Mucosa of gallbladder (tissue), 1 donor: ENCODE measurements around the gene USP13. TPM values are rescaled to one million over a fixed set of nuclear protein-coding genes. Genes with fewer than 3 reads are reported as not detected.
"Not testable (repeated sequence)": the region's sequence is repeated elsewhere in the genome, so short reads cannot be mapped to it uniquely, and the experiment has no call there.

ENCODE experiments used
- DNase-seq: peaks from one replicate; pipeline ENCODE4 v3.0.0-alpha.2; 2020; ENCODE audit warnings: low spot score
- total RNA-seq: library from RNA; stranded (reverse); gene quantifications from one replicate; pipeline ENCODE4 v1.2.1, GENCODE V29; 2021
- donor health status: DM: no; HTN: no; CAD: no.

USP13 gene
- total RNA-seq, 1 donor from 2014 or later = 9.4 TPM

DNA sequence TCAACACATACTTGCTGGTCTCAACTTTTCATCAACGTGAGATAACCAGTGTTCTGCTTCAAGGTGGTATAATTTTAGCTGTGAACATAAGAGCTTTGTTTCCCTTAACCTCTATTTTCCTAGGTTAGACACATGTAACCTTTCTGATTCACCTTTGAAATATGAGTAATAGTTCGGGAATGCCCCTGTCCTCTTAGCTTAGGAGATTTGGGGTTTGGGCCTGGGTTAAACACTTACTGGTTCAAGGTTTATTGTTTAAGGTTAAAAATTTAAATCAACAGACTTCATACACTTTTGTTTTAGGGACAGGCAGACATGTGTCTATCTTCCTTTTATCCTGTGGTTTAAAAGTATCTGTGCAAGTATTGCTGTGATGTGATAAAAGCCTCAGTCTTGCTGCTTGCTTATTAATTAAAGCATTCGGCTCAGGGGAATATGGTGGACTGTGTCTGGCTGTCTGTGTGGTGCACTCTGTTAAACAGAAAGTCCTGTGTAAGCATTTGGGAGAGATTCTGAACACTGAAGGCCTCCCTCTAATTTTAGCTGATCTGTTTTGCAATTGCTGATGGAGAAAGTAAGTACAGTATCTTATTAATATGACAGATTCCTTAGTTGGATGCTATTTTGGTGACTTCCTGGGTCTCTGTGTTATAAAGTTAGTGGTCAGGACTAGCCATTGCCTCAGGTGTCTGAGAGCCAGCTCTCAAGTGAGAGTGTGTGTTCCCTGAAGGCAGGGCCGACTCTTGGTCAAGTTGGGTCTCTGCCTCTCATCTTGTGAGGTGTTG, 81.8 kb downstream of the USP13 start:
- DNase-seq = no peak

DNA sequence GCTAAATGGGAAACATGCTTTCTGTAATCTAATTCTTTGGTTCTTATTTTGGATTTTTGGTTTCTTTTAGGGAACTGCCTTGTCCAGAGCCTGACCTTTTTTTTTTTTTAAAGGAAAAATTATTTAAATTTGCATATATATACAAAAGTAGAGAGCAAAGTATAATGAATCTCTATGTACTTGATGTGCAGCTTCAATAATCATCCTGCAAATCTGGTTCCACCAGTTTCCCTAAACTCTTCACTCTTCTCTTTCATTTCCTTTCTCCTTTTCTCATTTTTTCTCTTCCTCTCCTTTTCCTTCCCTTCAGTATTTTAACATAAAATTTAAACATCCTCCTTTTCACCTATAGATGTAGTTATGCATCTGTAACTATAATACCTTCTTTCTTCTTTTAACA, 82.5 kb downstream of the USP13 start:
- DNase-seq = no peak

DNA sequence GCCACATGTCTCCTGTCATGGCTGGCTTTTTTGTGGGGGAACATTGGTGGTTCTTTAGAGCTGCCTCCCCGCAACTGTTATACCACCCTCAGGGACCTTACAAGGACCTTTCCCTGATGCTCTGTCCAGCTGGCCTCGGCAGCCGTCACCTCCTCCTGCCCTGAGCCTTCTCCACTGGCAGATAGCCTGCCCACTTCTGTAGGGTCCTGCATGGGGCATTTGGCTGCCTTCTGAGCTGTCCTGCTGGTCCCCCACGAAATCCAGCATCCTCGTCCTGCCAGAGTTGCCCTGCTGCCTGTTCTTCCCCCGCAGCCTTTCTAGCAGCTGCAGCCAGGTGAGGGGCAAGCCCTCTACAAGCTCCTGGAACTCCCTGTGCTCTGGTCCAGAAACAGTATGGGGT, 86.2 kb downstream of the USP13 start:
- no peak for DNase-seq

DNA sequence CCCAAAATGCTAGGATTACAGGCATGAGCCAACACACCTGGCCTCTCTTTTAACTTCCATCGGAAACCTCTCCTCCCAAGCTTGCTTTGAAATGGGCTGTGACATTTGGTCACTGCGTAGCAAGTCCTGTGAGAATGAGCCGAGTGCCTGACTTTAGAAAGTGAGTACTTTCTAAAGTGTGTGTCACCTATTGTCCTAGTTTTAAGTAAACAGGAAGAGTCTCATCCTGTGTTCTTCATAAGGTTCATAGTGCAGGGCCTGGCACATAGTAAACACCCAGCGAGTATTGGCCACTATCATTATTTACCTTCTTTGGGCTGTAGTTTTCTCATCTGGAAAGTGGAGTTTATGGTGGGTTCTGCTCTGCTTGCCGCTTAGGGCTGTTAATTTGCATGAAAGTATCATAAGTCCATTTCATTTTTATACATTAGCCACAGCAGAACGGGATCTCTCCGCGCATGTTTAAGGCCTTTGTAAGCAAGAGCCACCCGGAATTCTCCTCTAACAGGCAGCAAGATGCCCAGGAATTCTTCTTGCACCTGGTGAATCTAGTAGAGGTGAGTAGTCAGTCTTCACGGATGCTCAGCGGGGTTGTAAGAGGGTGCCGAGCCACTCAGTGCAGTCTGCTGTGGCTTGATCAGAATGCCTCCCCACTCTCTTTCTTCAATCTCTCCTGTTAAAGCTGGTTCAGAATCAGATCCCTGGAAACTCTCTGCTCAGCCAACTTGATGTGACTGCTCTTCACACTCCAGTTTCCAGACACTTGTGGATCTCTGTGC, 87.2 kb downstream of the USP13 start:
- DNase-seq = no peak

DNA sequence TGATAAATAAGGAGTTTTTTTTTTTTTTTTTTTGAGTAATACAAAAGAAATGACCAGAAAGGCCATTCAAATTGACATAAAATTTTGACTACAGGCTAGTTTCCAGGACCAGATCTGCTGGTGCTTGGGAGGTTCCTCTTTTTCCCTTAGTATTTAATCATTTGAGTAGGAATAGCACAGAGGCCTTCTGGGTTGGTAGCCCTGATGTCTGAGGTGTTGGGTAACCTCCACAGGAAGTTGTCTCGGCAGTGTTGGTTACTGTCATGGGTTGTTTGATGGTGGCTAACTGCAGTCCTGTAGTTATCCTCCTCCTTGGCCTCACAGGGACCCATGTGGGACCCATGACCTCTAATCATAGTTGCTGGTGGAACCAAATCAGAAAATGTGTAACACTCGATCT, 91.1 kb downstream of the USP13 start:
- no peak for DNase-seq

DNA sequence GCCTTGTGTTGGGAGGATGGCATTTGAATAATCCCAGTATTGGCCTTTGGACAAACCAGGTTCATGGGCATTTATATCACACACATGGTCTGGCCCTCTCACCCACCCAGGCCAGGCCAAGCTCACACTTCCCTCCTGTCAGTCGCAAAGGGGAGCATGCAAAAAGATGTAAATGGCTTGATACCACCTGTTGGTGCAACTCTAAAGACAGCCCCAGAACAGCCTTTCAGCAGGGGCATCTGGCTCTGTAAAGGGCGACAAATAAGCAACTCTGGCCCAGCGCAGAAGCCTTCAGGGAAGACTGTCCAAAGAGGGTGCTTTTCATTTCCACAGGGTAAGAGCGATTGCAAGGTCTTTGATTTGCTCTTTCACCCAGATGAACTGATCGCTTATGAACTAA, 91.8 kb downstream of the USP13 start:
- DNase-seq = no peak

DNA sequence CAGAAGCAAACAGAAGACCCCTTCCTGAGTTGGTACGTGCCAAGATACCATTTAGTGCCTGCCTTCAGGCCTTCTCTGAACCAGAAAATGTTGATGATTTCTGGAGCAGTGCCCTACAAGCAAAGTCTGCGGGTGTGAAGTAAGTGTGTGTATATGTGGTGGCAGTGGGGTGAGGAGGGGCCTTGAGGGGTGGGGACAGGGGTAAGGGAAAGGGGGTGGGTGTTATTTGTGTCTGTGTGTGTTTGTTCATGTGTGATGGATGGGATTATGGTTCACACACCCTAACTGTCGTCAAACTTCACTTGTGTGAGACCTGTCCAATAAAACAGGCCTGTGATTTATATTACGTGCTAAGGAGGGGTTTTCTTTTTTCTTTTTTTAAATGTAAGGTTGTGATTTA, 92.2 kb downstream of the USP13 start:
- DNase-seq = no peak

DNA sequence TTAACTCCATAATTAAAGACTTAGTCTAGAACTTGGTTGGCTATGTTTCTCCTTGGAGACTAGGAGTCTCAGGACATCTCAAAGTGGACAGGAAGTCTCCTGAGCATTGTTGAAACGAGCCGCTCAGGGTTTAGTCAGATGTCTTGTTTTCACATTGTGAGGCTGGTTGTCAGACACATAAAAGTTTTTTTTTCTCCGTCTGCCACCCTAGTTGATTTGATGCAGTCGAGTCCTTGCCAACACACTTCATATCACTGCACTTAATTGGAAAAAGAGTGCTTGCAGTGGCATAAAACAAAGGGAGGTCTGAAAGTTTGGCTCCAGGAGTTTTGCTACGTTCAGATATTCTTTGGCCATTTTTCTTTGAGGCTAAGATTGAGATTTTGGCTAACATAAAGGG, 92.9 kb downstream of the USP13 start:
- no peak for DNase-seq

DNA sequence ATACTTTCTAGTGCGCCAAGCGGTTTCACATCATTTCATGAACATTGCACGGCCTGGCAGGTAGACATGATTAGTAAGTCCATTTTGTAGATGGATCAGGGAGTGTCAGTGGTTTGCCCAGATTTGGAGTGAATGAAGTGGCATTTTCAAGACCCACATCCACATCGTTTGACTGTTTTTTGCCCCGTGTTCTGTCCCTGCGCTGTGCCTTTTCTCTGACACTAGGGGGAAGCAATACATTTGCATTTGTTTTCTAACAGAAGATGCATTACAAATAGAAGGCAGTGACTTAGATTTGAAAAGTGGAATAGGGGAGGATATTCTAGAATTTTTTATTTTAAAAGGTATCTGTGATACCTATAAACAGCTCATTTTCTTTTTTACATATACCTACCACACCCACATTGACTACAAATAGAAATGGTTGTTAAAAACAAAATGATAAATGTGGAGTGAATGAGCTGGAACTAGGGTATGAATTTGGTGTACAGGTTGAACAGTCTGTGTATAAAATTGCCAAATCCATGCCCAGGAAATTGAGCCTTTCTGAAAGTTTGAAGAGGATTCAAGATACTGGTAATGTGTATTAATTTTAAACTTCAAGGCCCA, 98.0 kb downstream of the USP13 start:
- DNase-seq = no peak

DNA sequence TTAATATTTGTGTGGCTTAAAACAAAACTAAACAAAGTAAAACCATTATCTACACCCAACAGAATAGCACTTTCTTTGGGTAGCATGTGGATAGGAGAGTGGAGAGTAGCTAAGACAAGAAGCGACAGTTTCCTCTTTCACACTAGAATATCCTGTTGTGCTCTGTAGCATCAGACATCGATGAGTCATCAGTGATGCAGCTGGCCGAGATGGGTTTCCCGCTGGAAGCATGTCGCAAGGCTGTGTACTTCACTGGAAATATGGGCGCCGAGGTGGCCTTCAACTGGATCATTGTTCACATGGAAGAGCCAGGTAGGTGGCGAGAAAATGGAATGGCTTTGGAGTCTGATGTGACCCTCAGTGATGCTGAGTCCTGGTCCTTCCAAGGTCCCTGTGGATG, 108.1 kb downstream of the USP13 start:
- no peak for DNase-seq

DNA sequence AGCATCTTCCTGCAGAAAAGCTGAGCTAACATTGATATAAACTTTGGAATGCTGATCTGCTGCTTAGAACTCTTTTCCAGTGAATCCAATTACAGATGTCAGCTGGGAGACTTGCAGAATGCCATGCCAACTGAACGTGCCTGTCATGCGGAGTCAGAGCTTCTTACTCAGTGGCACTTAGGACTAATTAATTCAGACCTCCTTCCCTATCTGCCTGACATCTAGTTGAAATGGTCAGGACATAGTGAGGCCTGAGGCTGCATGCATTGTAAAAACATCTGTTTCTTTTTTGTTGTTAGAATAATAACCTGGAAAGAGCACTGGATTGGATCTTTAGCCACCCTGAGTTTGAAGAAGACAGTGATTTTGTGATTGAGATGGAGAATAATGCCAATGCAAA, 112.6 kb downstream of the USP13 start:
- DNase-seq = no peak

DNA sequence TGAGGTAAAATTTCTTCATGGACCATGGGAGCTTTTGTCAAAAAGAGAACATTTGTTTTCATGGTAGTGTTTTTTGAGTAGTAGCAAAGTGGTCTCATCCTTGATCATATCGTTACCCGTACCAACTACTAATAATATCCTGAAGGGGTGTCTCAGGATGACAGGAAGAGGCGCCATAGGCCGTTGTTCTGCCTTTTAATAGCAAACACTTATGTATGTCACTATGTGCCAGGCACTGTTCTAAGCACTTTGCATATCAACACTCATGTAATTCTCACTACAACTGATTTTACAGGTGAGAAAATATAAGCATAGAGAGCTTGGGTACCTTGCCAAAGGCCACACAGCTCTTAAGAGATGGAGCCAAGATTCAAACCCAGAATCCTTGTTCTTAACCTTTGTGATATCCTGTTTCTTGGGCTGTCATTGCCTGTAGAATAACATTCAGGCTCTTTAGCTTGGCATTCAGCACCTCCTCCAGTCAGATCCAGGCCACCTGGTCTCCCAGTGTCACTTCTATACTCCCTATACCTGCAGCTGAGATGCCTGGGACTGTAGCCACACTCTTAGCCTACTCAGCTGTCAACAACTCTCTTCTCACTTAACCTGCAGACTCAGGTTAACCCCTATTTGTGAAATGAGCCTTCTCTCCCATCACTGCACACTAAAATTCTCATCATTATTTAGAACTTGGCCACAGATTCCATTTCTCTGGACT, 113.7 kb downstream of the USP13 start:
- DNase-seq = no peak

DNA sequence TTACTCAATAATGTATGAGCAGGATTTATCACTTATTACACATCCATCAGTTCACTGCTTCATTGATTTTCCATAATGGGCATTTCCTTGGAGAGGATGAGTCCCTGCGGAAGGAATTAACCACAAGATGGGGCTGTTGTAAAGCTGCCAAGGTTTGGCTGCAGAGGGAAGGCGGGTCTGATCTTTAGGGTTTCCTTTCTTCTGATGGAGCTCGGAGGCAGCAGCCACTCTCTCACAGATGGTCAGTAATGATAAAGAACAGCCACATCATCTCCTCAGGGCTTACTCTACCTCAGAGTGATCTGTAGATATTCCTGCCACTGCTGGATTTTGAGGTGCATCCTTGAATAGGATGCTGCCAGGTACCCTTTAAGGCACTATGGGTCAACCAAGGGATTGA, 115.2 kb downstream of the USP13 start:
- no peak for DNase-seq

DNA sequence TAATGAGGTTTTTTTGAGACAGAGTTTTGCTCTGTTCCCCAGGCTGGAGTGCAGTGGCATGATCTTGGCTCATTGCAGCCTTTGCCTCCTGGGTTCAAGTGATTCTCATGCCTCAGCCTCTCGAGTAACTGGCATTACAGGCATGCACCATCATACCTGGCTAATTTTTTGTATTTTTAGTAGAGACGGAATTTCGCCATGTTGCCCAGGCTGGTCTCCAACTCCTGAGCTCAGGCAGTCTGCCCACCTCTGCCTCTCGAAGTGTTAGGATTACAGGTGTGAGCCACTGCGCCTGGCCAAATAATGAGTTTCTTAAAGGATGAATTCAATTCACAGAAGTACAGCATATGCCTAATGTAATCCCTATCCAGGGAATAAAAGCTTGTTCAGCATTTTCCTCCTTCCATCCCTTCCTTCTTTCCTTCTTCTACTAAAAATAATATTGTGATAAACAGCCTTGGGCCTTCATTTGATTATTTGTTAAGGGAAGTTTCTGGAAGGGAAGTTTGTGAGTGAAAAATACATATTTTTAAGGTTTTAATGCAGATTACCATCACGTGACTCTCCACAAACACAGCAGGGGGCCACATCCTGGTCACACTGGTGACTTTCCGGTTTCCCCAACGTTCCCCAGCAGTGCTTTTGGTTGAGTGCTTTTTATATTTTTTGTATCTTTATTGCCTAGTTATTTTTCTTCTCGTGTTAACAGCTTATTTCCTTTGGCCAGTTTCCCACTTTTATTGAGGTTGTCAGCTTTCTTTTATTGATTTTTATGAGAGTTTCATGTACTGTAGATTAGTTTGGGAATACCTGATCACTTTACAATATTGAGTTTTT, 116.8 kb downstream of the USP13 start:
- no peak for DNase-seq

DNA sequence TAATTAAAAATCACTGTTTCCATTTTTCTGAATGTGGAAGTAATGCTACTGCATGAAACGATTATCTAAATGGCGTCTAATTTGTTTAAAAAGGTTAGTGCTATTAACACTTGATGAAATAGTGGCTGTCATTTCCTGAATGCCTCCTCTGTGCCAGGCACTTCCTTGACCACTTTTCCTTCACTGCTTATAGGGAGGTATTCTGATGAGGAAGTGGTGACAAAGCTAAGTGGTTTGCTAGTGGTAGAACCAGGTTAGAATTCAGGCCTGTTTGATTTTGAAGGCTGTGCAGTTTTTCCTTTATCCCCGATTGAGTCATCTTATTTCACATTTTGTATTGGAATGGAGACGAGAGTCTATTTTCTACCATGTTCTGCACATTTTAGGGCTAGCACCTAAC, 119.0 kb downstream of the USP13 start:
- no peak for DNase-seq

DNA sequence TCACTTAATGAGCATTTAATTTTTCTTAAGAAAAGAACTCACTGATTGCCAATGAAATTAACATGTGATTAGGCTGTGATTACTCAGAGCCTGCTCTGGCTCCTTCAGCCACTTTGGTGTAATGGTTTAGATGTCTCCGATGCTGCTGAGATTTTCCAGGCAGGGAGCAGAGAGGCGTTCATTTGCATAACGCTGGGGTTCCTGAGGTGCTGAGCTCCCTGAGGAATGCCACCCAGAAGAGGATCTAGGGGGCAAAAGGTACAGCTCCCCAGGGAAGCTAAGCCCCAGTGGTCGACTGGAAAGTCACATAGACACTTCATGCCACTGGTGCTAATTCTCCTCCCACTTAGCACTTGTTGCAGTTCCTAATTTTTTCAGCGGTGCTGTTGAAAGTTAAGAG, 119.5 kb downstream of the USP13 start:
- DNase-seq = no peak

DNA sequence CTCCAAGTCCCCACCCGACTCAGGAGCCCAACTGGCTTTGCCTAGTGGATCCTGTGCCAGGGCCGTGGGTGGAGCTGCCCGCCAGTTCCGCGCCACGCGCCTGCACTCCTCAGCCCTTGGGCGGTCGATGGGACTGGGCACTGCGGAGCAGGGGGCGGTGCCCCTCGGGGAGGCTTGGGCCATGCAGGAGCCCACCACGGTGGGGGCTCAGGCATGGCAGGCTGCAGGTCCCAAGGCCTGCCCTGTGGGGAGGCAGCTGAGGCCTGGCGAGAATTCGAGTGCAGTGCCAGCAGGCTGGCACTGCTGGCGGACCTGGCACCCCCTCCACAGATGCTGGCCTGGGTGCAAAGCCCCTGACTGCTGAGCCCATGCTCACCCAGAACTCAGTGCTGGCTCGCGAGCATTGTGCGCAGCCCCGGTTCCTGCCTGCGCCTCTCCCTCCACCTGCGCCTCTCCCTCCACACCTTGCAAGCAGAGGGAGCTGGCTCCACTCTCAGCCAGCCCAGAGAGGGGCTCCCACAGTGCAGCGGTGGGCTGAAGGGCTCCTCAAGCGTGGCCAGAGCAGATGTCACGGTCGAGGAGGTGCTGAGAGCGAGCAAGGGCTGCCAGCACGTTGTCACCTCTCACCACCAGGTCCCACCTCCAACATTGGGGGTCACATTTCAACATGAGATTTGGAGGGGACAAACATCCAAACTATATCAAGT, 122.7 kb downstream of the USP13 start:
- no peak for DNase-seq

DNA sequence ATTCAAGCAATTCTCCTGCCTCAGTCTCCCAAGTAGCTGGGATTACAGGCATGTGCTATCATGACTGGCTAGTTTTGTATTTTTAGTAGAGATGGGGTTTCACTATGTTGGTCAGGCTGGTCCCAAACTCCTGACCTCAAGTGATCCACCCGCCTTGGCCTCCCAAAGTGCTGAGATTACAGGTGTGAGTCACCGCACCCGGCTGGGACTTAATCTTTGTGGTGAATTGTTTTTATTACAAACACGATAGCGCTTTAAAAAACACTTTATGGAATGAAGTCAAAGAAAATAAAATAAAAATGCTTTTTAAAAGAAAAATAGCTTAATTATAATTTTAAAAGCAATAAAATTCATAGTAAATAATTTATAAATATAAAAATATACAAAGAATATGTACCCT, 130.0 kb downstream of the USP13 start:
- DNase-seq = not testable (repeated sequence)

DNA sequence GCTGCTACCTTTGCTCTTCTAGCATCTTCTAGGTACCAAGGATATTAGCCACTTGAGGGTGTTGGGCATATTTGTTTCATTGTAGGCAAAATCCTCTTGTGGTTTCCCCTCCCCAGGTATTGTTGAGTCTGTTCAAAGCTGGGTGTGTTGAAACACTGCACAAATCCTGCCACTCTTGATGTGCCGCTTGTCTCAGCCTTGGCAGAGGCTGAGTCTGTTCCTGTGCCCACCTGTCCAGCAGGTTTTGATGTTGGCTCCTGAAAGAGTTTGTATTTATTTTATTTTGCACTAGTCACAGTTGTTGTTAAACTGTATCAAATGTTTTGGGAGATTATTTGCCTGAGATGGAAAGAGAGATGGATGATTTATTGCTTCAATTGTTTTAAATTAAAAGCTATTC, 136.2 kb downstream of the USP13 start:
- DNase-seq = no peak

DNA sequence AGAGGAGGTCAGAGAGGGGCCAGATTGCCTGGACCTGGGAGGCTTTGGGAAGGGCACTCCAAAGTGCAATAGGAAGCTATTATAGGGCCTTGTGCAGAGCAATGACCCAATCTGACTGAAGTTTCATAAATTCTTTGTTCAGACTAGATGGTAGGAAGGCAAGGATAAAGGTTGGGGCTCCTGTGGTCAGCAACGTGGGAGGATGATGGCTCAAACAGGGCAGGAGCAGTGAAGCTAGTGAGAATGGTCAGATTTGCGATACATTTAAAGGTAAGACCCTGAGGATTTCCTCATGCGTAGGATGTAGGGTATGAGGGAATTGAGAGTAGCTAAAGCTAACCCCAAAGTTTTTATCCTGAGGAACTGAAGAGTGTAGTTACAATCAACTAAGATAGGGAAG, 139.0 kb downstream of the USP13 start:
- DNase-seq = no peak

DNA sequence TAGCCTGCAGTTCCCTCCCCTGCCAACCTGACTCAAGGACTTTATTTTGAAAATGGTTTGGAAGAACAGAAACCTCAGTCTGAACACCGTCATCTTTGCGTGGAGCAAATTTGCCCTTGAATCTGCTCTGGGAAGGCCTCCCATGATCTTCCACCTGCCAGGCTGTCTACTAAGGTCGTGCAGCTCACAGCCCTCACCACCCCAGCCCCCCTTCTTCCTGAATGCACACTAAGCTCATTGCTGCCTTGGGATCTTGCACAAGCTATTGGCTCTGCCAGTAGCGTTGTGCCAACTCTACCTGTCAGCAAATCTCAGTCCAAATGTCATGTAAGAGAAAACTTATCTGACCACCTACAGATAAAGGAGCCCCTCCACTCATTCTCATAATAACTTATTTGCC, 141.5 kb downstream of the USP13 start:
- DNase-seq = no peak
